DND-41 (cell line): ENCODE measurements around the gene RABL2A.
"Not testable (repeated sequence)": the region's sequence is repeated elsewhere in the genome, so short reads cannot be mapped to it uniquely, and the experiment has no call there.

Experiments
- ATAC-seq: fragments of 200-7000 bp; cut with Tn5 transposase; 3 replicates; pipeline ENCODE4 v1.9.1; 2021; ENCODE audit warnings: low read depth; ENCODE audit not compliant: insufficient read depth
- DNase-seq: peaks from one replicate; pipeline ENCODE4 v3.0.0-alpha.2; 2020
- H2AFZ ChIP-seq: 2 replicates; pipeline ENCODE4 v1.6.0; 2012; ENCODE audit warnings: low read depth, low read length
- H3K27ac ChIP-seq: 2 replicates; pipeline ENCODE4 v1.5.1; 2012; ENCODE audit warnings: low read length, inconsistent platforms
- H3K27me3 ChIP-seq: fragments of 200-600 bp; sonication (generic); 2 replicates; pipeline ENCODE4 v1.6.0; 2012; ENCODE audit warnings: low read length, mild to moderate bottlenecking, inconsistent platforms; ENCODE audit not compliant: insufficient read depth, poor library complexity
- H3K36me3 ChIP-seq: 2 replicates; pipeline ENCODE4 v1.5.1; 2012; ENCODE audit warnings: low read length, inconsistent platforms; ENCODE audit not compliant: insufficient read depth
- H3K4me1 ChIP-seq: 2 replicates; pipeline ENCODE4 v1.5.1; 2012; ENCODE audit warnings: mild to moderate bottlenecking, low read length; ENCODE audit not compliant: insufficient read depth
- H3K4me2 ChIP-seq: 2 replicates; pipeline ENCODE4 v1.6.0; 2012; ENCODE audit warnings: mild to moderate bottlenecking, moderate library complexity, low read length, inconsistent platforms; ENCODE audit not compliant: insufficient read depth
- H3K4me3 ChIP-seq, 2 experiments: fragments of 200-600 bp in 1 of 2; shearing (Covaris generic) in 1 of 2; 2 replicates each; pipeline ENCODE4 v1.5.1; 2012 to 2016; ENCODE audit warnings: inconsistent platforms in 2 of 2, low read length in 2 of 2, mild to moderate bottlenecking in 2 of 2, low read depth in 1 of 2, moderate library complexity in 1 of 2
- H3K79me2 ChIP-seq: 2 replicates; pipeline ENCODE4 v1.6.0; 2012; ENCODE audit warnings: low read length, inconsistent platforms; ENCODE audit not compliant: insufficient read depth
- H3K9ac ChIP-seq: 2 replicates; pipeline ENCODE4 v1.6.0; 2012; ENCODE audit warnings: low read depth, mild to moderate bottlenecking, inconsistent platforms, low read length, moderate library complexity
- H3K9me3 ChIP-seq: 2 replicates; pipeline ENCODE4 v1.5.1; 2012; ENCODE audit warnings: low read length, moderate library complexity, mild to moderate bottlenecking, inconsistent platforms; ENCODE audit not compliant: insufficient read depth, severe bottlenecking
- H4K20me1 ChIP-seq: 2 replicates; pipeline ENCODE4 v1.6.0; 2012; ENCODE audit warnings: low read length; ENCODE audit not compliant: insufficient read depth
- TF ChIP-seq, protein P1 (sequence below): IDR thresholded peaks from 2 replicates; pipeline ENCODE4 v1.5.1; 2012; ENCODE audit warnings: borderline replicate concordance, low read length, moderate library complexity, mild to moderate bottlenecking; ENCODE audit not compliant: poor library complexity, severe bottlenecking; ENCODE audit errors: extremely low read depth

RABL2A gene

GRCh38 chr2:113597572-113597971, 29.5 kb upstream of the RABL2A start:
- not testable (repeated sequence) for H3K4me1 ChIP-seq, H3K4me2 ChIP-seq, H2AFZ ChIP-seq, H3K9me3 ChIP-seq, H3K27me3 ChIP-seq, ATAC-seq, DNase-seq, H3K9ac ChIP-seq, H3K36me3 ChIP-seq, H3K4me3 ChIP-seq, H3K79me2 ChIP-seq, H4K20me1 ChIP-seq, H3K27ac ChIP-seq
- TF ChIP-seq, protein P1, sequence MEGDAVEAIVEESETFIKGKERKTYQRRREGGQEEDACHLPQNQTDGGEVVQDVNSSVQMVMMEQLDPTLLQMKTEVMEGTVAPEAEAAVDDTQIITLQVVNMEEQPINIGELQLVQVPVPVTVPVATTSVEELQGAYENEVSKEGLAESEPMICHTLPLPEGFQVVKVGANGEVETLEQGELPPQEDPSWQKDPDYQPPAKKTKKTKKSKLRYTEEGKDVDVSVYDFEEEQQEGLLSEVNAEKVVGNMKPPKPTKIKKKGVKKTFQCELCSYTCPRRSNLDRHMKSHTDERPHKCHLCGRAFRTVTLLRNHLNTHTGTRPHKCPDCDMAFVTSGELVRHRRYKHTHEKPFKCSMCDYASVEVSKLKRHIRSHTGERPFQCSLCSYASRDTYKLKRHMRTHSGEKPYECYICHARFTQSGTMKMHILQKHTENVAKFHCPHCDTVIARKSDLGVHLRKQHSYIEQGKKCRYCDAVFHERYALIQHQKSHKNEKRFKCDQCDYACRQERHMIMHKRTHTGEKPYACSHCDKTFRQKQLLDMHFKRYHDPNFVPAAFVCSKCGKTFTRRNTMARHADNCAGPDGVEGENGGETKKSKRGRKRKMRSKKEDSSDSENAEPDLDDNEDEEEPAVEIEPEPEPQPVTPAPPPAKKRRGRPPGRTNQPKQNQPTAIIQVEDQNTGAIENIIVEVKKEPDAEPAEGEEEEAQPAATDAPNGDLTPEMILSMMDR, result peak; percentile 11

- H3K79me2 ChIP-seq, H3K4me2 ChIP-seq, ATAC-seq, H4K20me1 ChIP-seq, H3K4me3 ChIP-seq, H2AFZ ChIP-seq, H3K4me1 ChIP-seq, DNase-seq, H3K36me3 ChIP-seq, H3K27me3 ChIP-seq, H3K27ac ChIP-seq, H3K9ac ChIP-seq, H3K9me3 ChIP-seq: not testable (repeated sequence)
These were observed 28.9 kb upstream of the RABL2A start for GRCh38 chr2:113598180-113598579.

DNA sequence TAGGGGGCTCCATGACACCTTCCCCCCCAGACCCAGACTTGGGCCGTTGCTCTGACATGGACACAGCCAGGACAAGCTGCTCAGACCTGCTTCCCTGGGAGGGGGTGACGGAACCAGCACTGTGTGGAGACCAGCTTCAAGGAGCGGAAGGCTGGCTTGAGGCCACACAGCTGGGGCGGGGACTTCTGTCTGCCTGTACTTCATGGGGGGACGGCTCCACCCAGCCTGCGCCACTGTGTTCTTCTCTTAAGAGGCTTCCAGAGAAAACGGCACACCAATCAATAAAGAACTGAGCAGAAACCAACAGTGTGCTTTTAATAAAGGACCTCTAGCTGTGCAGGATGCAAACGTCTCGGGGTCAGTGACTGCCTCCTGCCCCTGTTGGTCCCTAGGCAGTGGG, 28.3 kb upstream of the RABL2A start:
- H3K9me3 ChIP-seq, H3K9ac ChIP-seq, H3K36me3 ChIP-seq, H3K4me2 ChIP-seq, ATAC-seq, H3K27ac ChIP-seq, H3K4me3 ChIP-seq, DNase-seq, H3K27me3 ChIP-seq, H2AFZ ChIP-seq, H3K79me2 ChIP-seq, H3K4me1 ChIP-seq, H4K20me1 ChIP-seq: not testable (repeated sequence)

- not testable (repeated sequence) for H3K79me2 ChIP-seq, H2AFZ ChIP-seq, H3K9ac ChIP-seq, H3K36me3 ChIP-seq, DNase-seq, H3K9me3 ChIP-seq, H3K4me1 ChIP-seq, H3K4me2 ChIP-seq, H3K27me3 ChIP-seq, H4K20me1 ChIP-seq, H3K27ac ChIP-seq, ATAC-seq, H3K4me3 ChIP-seq
These were observed 27.9 kb upstream of the RABL2A start for GRCh38 chr2:113599208-113599607.

DNA sequence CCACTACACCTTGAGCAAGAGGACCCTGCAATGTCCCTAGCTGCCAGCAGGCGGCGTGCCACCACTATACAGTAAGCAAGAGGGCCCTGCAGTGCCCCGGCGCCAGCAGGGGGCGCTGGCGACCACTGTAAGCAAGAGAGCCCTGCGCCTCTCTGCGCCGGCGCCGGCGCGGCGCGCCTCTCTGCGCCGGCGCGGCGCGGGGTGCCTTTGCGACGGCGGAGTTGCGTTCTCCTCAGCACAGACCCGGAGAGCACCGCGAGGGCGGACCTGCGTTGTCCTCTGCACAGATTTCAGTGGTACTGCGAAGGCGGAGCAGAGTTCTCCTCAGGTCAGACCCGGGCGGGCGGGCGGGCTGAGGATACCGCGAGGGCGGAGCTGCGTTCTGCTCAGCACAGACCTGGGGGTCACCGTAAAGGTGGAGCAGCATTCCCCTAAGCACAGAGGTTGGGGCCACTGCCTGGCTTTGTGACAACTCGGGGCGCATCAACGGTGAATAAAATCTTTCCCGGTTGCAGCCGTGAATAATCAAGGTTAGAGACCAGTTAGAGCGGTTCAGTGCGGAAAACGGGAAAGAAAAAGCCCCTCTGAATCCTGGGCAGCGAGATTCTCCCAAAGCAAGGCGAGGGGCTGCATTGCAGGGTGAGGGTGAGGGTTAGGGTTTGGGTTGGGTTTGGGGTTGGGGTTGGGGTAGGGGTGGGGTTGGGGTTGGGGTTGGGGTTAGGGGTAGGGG, 24.9 kb upstream of the RABL2A start:
- H4K20me1 ChIP-seq, H3K36me3 ChIP-seq, H3K79me2 ChIP-seq, H2AFZ ChIP-seq, H3K27me3 ChIP-seq, ATAC-seq, H3K9ac ChIP-seq, H3K9me3 ChIP-seq, H3K4me1 ChIP-seq, H3K27ac ChIP-seq: not testable (repeated sequence)
- peak; percentile 56 for DNase-seq
- Histone ChIP-seq H3K4me2 (peak overlapping the region; percentile 47; the same call in 1 of the 2 replicates), H3K4me3 (peak overlapping the region in 1 of 2 experiments; percentile 47; a peak in 2 of 4 replicates)
- TF ChIP-seq, protein P1, result peak; percentile 29
